Panc1 (cell line): Measurements from ENCODE around the gene HOXC6. TPM values are rescaled to one million over a fixed set of nuclear protein-coding genes. Genes with fewer than 3 reads are reported as not detected.

Experiments used
- ATAC-seq: fragments of 200-7000 bp; cut with Tn5 transposase; 2 replicates; pipeline ENCODE4 v1.9.1; 2020; ENCODE audit warnings: mild to moderate bottlenecking, moderate library complexity
- BruUV-seq: library from RNA; stranded (reverse); fragments of 400-500 nt; replicated peaks from 2 replicates; lab custom pipeline; 2021; lab: Mats Ljungman, UMichigan
- CTCF ChIA-PET: fragments of 300-600 bp; sonication (Branson Sonifier 250); formaldehyde crosslinking; loops from one replicate; lab custom pipeline; 2022; ENCODE audit warnings: antibody characterized with exemption; lab: Charles Lee
- POLR2A ChIA-PET: fragments of 300-600 bp; sonication (Branson Sonifier 250); formaldehyde crosslinking; loops from one replicate; lab custom pipeline; 2022; ENCODE audit warnings: antibody characterized with exemption; lab: Charles Lee
- DNase-seq: peaks from one replicate; pipeline ENCODE4 v3.0.0-alpha.2; 2010; ENCODE audit warnings: low read depth, low spot score
- H3K27ac ChIP-seq: 2 replicates; pipeline ENCODE4 v1.5.1; 2011; ENCODE audit warnings: mild to moderate bottlenecking, low read length, inconsistent platforms
- H3K27me3 ChIP-seq: fragments of 200-500 bp; sonication (Bioruptor generic); 2 replicates; pipeline ENCODE4 v1.6.0; 2014; ENCODE audit warnings: low read length, inconsistent platforms; ENCODE audit not compliant: control insufficient read depth, insufficient read depth
- H3K36me3 ChIP-seq: fragments of 200-500 bp; sonication (Bioruptor generic); 2 replicates; pipeline ENCODE4 v1.5.1; 2014; ENCODE audit warnings: inconsistent platforms, mild to moderate bottlenecking, low read length, moderate library complexity; ENCODE audit not compliant: control insufficient read depth, insufficient read depth
- H3K4me1 ChIP-seq: 2 replicates; pipeline ENCODE4 v1.5.1; 2011; ENCODE audit warnings: inconsistent platforms, mild to moderate bottlenecking, low read length, moderate library complexity; ENCODE audit not compliant: control insufficient read depth, insufficient read depth
- H3K4me3 ChIP-seq, 2 experiments: 2 replicates each; pipeline ENCODE4 v1.5.1; 2011 to 2012; ENCODE audit warnings: low read depth in 2 of 2, low read length in 2 of 2, mild to moderate bottlenecking in 2 of 2, inconsistent platforms in 1 of 2, moderate library complexity in 1 of 2
- H3K9me3 ChIP-seq: fragments of 200-500 bp; sonication (Bioruptor generic); 2 replicates; pipeline ENCODE4 v1.5.1; 2014; ENCODE audit warnings: low read depth, mild to moderate bottlenecking, inconsistent platforms, low read length, moderate library complexity; ENCODE audit not compliant: control insufficient read depth, insufficient read depth
- POLR2AphosphoS5 ChIP-seq: IDR thresholded peaks from 2 replicates; pipeline ENCODE4 v1.6.1; 2012; ENCODE audit warnings: mild to moderate bottlenecking, low read depth, low read length, moderate library complexity
- SIN3A ChIP-seq: IDR thresholded peaks from 2 replicates; pipeline ENCODE4 v1.6.1; 2012; ENCODE audit warnings: low read depth, mild to moderate bottlenecking, low read length, moderate library complexity, borderline replicate concordance; ENCODE audit not compliant: insufficient read depth
- TCF7L2 ChIP-seq: IDR thresholded peaks from 2 replicates; pipeline ENCODE4 v1.6.1; 2011; ENCODE audit warnings: mild to moderate bottlenecking, low read depth, low read length, inconsistent platforms
- in situ Hi-C: cut with HindIII; loops from 2 replicates; pipeline ENCODE4 v1.10.0; 2016; ENCODE audit warnings: low sequenced_read_pairs, low pct_unique_long_range_greater_than_20kb
- intact Hi-C: fragments of 100-400 bp; cut with micrococcal nuclease; formaldehyde crosslinking; loops from one replicate; pipeline ENCODE4 v1.10.0; 2022; ENCODE audit not compliant: unreplicated experiment
- total RNA-seq: library from RNA; stranded (reverse); gene quantifications from one replicate; pipeline ENCODE4 v1.2.1, GENCODE V29; 2021; ENCODE audit not compliant: unreplicated experiment
- TF ChIP-seq, protein P1 (sequence below), 2 experiments: IDR thresholded peaks; 2 replicates each; pipeline ENCODE4 v1.6.1; 2011 to 2012; ENCODE audit warnings: low read depth in 2 of 2, control low read depth in 1 of 2, low read length in 1 of 2, mild to moderate bottlenecking in 1 of 2, moderate library complexity in 1 of 2; ENCODE audit not compliant: insufficient read depth in 1 of 2
- TF ChIP-seq, protein P2 (sequence below): fragments of 450-650 bp; IDR thresholded peaks from 2 replicates; pipeline ENCODE4 v1.5.1; 2017; ENCODE audit warnings: mild to moderate bottlenecking

The HOXC6 gene
- total RNA-seq, 1 experiment from 2014 or later, result 52.2 TPM

DNA sequence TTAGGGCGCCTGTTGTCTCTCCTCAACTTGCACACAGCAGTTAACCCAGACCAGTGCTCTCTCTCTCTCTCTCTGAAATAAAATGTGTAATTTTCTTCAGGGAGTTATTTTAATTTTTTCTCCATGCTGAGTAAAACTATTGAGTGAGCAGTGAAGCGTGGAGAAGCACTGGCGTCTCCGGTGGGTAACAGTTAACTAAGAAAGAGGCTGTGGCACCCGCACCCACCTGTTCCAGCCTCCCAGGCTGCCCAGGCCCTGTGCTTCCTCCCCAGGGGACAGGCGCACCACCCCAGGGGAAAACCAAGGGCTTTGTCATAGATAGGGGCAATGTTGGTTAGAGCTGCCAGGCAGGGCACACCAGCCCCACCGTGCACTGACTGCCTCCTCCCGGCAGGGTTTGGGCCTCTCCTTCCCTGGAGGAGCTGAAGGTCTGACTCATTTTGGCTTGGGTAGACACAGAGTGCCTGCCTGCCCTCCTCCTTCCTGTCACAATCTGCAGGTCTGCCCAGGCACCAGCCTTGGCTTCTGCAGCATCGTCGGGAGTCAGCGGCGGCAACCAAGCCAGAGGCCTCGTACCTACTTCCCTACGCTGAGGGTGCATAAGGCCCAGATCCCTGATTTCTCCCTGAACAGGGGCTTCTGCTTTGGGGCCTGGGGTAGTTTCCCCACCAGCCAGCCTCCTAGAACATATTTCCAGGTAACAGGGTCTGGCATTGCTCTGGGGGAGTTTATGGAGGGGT lies 8.6 kb downstream of the HOXC6 start:
- Histone ChIP-seq H3K27ac (peak overlapping the region; percentile 81), H3K27me3 (no peaks in the 10 kb centered on the region), H3K4me3 (no peak overlapping the region), H3K9me3 (no peaks in the 10 kb centered on the region), H3K4me1 (peaks cover 95% of the 10 kb centered on the region), H3K36me3 (no peaks in the 10 kb centered on the region)
- intact Hi-C loops, result no loop called here
- DNase-seq (no peak), ATAC-seq (peak; percentile 78)
- POLR2A ChIA-PET, result no interaction called here
- BruUV-seq, result no TSS peak
- TF ChIP-seq, protein P1, sequence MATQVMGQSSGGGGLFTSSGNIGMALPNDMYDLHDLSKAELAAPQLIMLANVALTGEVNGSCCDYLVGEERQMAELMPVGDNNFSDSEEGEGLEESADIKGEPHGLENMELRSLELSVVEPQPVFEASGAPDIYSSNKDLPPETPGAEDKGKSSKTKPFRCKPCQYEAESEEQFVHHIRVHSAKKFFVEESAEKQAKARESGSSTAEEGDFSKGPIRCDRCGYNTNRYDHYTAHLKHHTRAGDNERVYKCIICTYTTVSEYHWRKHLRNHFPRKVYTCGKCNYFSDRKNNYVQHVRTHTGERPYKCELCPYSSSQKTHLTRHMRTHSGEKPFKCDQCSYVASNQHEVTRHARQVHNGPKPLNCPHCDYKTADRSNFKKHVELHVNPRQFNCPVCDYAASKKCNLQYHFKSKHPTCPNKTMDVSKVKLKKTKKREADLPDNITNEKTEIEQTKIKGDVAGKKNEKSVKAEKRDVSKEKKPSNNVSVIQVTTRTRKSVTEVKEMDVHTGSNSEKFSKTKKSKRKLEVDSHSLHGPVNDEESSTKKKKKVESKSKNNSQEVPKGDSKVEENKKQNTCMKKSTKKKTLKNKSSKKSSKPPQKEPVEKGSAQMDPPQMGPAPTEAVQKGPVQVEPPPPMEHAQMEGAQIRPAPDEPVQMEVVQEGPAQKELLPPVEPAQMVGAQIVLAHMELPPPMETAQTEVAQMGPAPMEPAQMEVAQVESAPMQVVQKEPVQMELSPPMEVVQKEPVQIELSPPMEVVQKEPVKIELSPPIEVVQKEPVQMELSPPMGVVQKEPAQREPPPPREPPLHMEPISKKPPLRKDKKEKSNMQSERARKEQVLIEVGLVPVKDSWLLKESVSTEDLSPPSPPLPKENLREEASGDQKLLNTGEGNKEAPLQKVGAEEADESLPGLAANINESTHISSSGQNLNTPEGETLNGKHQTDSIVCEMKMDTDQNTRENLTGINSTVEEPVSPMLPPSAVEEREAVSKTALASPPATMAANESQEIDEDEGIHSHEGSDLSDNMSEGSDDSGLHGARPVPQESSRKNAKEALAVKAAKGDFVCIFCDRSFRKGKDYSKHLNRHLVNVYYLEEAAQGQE (IDR thresholded peaks at IDR 0.05; ENCODE audit: insufficient read depth in 1 of 2, low read depth in 2 of 2, low read length in 1 of 2), result no peak
- TF ChIP-seq TCF7L2 (no peak), SIN3A (no peak), POLR2AphosphoS5 (no peak; the same call in 1 of the 2 replicates)
- TF ChIP-seq, protein P2, sequence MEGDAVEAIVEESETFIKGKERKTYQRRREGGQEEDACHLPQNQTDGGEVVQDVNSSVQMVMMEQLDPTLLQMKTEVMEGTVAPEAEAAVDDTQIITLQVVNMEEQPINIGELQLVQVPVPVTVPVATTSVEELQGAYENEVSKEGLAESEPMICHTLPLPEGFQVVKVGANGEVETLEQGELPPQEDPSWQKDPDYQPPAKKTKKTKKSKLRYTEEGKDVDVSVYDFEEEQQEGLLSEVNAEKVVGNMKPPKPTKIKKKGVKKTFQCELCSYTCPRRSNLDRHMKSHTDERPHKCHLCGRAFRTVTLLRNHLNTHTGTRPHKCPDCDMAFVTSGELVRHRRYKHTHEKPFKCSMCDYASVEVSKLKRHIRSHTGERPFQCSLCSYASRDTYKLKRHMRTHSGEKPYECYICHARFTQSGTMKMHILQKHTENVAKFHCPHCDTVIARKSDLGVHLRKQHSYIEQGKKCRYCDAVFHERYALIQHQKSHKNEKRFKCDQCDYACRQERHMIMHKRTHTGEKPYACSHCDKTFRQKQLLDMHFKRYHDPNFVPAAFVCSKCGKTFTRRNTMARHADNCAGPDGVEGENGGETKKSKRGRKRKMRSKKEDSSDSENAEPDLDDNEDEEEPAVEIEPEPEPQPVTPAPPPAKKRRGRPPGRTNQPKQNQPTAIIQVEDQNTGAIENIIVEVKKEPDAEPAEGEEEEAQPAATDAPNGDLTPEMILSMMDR, result no peak; the same call in 1 of the 2 replicates
- CTCF ChIA-PET, result interaction anchor here (0.6 to 1.0 kb wide), 3 partner anchors 9 to 281 kb away, joined by 3 to 4 read pairs (median 3); partner anchors contain the start of gene HOXC6
- in situ Hi-C loops, result no loop called here

DNA sequence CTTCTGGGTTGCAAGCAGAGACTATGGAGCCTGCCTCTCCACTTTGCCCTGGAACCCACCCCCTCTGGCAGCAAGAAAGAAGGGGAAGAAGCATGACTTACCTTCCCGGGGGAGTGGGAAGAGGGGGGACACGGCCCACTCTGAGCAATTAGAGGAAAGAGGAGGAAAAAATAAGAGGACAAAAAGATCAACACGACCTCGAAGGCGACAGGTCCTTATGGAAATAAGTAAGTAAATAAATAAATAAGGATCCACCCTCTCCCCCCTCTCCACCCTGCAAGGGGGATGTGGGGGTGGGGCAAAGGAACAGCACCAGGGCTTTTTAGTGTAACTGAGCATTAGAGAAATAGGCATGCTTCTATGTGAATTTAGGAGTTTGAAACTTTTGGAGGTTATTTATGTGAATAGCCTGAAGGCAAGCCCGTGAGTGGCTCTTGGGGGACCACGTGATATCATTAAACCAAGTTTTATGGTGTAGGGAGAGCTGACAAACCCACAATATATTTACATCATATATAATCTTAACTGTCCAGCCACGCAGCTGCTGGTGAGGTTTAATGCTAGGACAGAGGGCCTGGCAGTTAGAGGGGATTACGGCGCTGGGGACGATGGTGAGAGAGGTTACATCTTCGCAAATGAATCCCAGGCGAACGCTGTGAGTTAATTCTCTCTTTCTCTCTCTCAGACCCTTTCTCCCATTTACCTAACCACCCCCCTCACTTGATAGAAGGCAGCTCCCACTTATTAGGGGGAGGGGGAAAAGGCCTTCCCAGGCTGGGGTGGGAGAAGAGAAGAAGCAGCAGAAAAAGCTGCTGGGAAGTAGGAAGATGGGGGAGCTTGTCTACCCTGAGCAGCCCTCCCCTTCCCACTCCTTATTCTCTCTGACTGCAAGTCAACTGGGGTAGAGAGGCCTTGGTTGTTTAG lies 9.4 kb downstream of the HOXC6 start:
- Histone ChIP-seq H3K36me3 (no peaks in the 10 kb centered on the region), H3K27me3 (no peaks in the 10 kb centered on the region), H3K27ac (peak overlapping the region; percentile 81), H3K4me3 (no peak overlapping the region; a peak in 1 of 4 replicates), H3K4me1 (peaks cover 95% of the 10 kb centered on the region), H3K9me3 (no peaks in the 10 kb centered on the region)
- BruUV-seq, result no TSS peak
- ChIA-PET POLR2A (no interaction called here), CTCF (no interaction called here)
- in situ Hi-C loops, result no loop called here
- ATAC-seq (no peak; the same call in 1 of the 2 replicates), DNase-seq (no peak)
- intact Hi-C loops, result no loop called here
- TF ChIP-seq, protein P2, result no peak
- TF ChIP-seq POLR2AphosphoS5, result no peak
- TF ChIP-seq, protein P1 (IDR thresholded peaks at IDR 0.05; ENCODE audit: insufficient read depth in 1 of 2, low read depth in 2 of 2, low read length in 1 of 2), result no peak
- TF ChIP-seq SIN3A, result no peak
- no peak for TF ChIP-seq TCF7L2
